Panc1 (cell line): Measurements from ENCODE around the gene CAMTA2. TPM values are rescaled to one million over a fixed set of nuclear protein-coding genes. Genes with fewer than 3 reads are reported as not detected.

Experiments used
- ATAC-seq: fragments of 200-7000 bp; cut with Tn5 transposase; 2 replicates; pipeline ENCODE4 v1.9.1; 2020; ENCODE audit warnings: mild to moderate bottlenecking, moderate library complexity
- BruUV-seq: library from RNA; stranded (reverse); fragments of 400-500 nt; replicated peaks from 2 replicates; lab custom pipeline; 2021; lab: Mats Ljungman, UMichigan
- CTCF ChIA-PET: fragments of 300-600 bp; sonication (Branson Sonifier 250); formaldehyde crosslinking; loops from one replicate; lab custom pipeline; 2022; ENCODE audit warnings: antibody characterized with exemption; lab: Charles Lee
- POLR2A ChIA-PET: fragments of 300-600 bp; sonication (Branson Sonifier 250); formaldehyde crosslinking; loops from one replicate; lab custom pipeline; 2022; ENCODE audit warnings: antibody characterized with exemption; lab: Charles Lee
- DNase-seq: peaks from one replicate; pipeline ENCODE4 v3.0.0-alpha.2; 2010; ENCODE audit warnings: low read depth, low spot score
- H3K27ac ChIP-seq: 2 replicates; pipeline ENCODE4 v1.5.1; 2011; ENCODE audit warnings: mild to moderate bottlenecking, low read length, inconsistent platforms
- H3K27me3 ChIP-seq: fragments of 200-500 bp; sonication (Bioruptor generic); 2 replicates; pipeline ENCODE4 v1.6.0; 2014; ENCODE audit warnings: low read length, inconsistent platforms; ENCODE audit not compliant: control insufficient read depth, insufficient read depth
- H3K36me3 ChIP-seq: fragments of 200-500 bp; sonication (Bioruptor generic); 2 replicates; pipeline ENCODE4 v1.5.1; 2014; ENCODE audit warnings: inconsistent platforms, mild to moderate bottlenecking, low read length, moderate library complexity; ENCODE audit not compliant: control insufficient read depth, insufficient read depth
- H3K4me1 ChIP-seq: 2 replicates; pipeline ENCODE4 v1.5.1; 2011; ENCODE audit warnings: inconsistent platforms, mild to moderate bottlenecking, low read length, moderate library complexity; ENCODE audit not compliant: control insufficient read depth, insufficient read depth
- H3K4me3 ChIP-seq, 2 experiments: 2 replicates each; pipeline ENCODE4 v1.5.1; 2011 to 2012; ENCODE audit warnings: low read depth in 2 of 2, low read length in 2 of 2, mild to moderate bottlenecking in 2 of 2, inconsistent platforms in 1 of 2, moderate library complexity in 1 of 2
- H3K9me3 ChIP-seq: fragments of 200-500 bp; sonication (Bioruptor generic); 2 replicates; pipeline ENCODE4 v1.5.1; 2014; ENCODE audit warnings: low read depth, mild to moderate bottlenecking, inconsistent platforms, low read length, moderate library complexity; ENCODE audit not compliant: control insufficient read depth, insufficient read depth
- POLR2AphosphoS5 ChIP-seq: IDR thresholded peaks from 2 replicates; pipeline ENCODE4 v1.6.1; 2012; ENCODE audit warnings: mild to moderate bottlenecking, low read depth, low read length, moderate library complexity
- SIN3A ChIP-seq: IDR thresholded peaks from 2 replicates; pipeline ENCODE4 v1.6.1; 2012; ENCODE audit warnings: low read depth, mild to moderate bottlenecking, low read length, moderate library complexity, borderline replicate concordance; ENCODE audit not compliant: insufficient read depth
- TCF7L2 ChIP-seq: IDR thresholded peaks from 2 replicates; pipeline ENCODE4 v1.6.1; 2011; ENCODE audit warnings: mild to moderate bottlenecking, low read depth, low read length, inconsistent platforms
- in situ Hi-C: cut with HindIII; loops from 2 replicates; pipeline ENCODE4 v1.10.0; 2016; ENCODE audit warnings: low sequenced_read_pairs, low pct_unique_long_range_greater_than_20kb
- intact Hi-C: fragments of 100-400 bp; cut with micrococcal nuclease; formaldehyde crosslinking; loops from one replicate; pipeline ENCODE4 v1.10.0; 2022; ENCODE audit not compliant: unreplicated experiment
- total RNA-seq: library from RNA; stranded (reverse); gene quantifications from one replicate; pipeline ENCODE4 v1.2.1, GENCODE V29; 2021; ENCODE audit not compliant: unreplicated experiment
- TF ChIP-seq, protein P1 (sequence below), 2 experiments: IDR thresholded peaks; 2 replicates each; pipeline ENCODE4 v1.6.1; 2011 to 2012; ENCODE audit warnings: low read depth in 2 of 2, control low read depth in 1 of 2, low read length in 1 of 2, mild to moderate bottlenecking in 1 of 2, moderate library complexity in 1 of 2; ENCODE audit not compliant: insufficient read depth in 1 of 2
- TF ChIP-seq, protein P2 (sequence below): fragments of 450-650 bp; IDR thresholded peaks from 2 replicates; pipeline ENCODE4 v1.5.1; 2017; ENCODE audit warnings: mild to moderate bottlenecking

The CAMTA2 gene
- total RNA-seq, 1 experiment from 2014 or later, result 22.7 TPM

DNA sequence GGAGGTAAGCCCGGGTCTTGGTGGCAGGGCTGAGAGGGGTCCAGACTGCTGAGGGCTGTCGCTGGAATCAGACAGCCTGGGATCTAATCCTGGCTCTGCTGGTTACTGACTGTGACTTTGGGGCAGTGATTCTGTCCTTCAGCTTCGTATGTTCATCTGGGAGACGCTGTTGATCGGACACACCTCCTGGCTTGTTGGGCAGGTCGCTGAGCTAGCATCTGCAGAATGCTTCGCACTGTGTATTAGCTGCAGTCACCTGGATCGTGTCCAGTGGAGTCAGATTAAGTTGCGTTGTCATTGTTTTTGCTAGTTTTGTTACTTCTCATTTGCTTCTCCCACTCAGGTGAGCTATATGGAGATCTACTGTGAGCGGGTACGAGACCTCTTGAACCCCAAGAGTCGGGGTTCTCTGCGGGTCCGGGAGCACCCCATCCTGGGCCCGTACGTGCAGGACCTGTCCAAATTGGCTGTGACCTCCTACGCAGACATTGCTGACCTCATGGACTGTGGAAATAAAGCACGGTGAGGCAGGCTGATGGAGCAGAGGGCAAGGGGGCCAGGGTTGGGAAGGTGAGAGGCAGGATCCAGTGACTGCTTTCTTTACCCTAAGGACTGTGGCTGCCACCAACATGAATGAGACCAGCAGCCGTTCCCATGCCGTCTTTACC is 14.8 kb upstream of the CAMTA2 start:
- no peaks in the 10 kb centered on the region for H3K9me3 ChIP-seq

DNA sequence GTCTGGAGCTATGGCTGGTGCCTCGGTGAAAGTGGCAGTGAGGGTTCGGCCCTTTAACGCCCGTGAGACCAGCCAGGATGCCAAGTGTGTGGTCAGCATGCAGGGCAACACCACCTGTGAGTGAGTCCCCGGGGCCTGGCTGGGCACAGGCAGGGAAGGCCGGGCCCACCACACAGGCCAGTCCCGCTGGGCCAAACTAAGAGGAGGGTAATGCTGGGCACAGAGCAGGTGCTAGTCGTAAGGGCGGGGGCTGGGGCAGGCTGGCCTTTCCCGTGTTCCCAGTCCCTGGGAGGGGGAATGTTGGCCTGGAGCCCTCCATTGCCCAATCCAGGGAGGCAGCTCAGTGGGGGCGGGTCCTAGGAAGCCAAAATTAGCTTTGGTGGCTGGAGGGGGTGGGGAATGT is 12.8 kb upstream of the CAMTA2 start:
- ChIA-PET POLR2A (no interaction called here), CTCF (no interaction called here)
- Histone ChIP-seq H3K27me3 (no peaks in the 10 kb centered on the region), H3K9me3 (no peaks in the 10 kb centered on the region), H3K27ac (no peak overlapping the region), H3K4me3 (no peak overlapping the region), H3K36me3 (peaks cover 8% of the 10 kb centered on the region), H3K4me1 (no peaks in the 10 kb centered on the region)
- no peak for ATAC-seq
- BruUV-seq, result no TSS peak
- TF ChIP-seq POLR2AphosphoS5 (no peak), TCF7L2 (no peak), SIN3A (no peak)
- TF ChIP-seq, protein P1, sequence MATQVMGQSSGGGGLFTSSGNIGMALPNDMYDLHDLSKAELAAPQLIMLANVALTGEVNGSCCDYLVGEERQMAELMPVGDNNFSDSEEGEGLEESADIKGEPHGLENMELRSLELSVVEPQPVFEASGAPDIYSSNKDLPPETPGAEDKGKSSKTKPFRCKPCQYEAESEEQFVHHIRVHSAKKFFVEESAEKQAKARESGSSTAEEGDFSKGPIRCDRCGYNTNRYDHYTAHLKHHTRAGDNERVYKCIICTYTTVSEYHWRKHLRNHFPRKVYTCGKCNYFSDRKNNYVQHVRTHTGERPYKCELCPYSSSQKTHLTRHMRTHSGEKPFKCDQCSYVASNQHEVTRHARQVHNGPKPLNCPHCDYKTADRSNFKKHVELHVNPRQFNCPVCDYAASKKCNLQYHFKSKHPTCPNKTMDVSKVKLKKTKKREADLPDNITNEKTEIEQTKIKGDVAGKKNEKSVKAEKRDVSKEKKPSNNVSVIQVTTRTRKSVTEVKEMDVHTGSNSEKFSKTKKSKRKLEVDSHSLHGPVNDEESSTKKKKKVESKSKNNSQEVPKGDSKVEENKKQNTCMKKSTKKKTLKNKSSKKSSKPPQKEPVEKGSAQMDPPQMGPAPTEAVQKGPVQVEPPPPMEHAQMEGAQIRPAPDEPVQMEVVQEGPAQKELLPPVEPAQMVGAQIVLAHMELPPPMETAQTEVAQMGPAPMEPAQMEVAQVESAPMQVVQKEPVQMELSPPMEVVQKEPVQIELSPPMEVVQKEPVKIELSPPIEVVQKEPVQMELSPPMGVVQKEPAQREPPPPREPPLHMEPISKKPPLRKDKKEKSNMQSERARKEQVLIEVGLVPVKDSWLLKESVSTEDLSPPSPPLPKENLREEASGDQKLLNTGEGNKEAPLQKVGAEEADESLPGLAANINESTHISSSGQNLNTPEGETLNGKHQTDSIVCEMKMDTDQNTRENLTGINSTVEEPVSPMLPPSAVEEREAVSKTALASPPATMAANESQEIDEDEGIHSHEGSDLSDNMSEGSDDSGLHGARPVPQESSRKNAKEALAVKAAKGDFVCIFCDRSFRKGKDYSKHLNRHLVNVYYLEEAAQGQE (IDR thresholded peaks at IDR 0.05; ENCODE audit: insufficient read depth in 1 of 2, low read depth in 2 of 2, low read length in 1 of 2), result no peak
- TF ChIP-seq, protein P2, sequence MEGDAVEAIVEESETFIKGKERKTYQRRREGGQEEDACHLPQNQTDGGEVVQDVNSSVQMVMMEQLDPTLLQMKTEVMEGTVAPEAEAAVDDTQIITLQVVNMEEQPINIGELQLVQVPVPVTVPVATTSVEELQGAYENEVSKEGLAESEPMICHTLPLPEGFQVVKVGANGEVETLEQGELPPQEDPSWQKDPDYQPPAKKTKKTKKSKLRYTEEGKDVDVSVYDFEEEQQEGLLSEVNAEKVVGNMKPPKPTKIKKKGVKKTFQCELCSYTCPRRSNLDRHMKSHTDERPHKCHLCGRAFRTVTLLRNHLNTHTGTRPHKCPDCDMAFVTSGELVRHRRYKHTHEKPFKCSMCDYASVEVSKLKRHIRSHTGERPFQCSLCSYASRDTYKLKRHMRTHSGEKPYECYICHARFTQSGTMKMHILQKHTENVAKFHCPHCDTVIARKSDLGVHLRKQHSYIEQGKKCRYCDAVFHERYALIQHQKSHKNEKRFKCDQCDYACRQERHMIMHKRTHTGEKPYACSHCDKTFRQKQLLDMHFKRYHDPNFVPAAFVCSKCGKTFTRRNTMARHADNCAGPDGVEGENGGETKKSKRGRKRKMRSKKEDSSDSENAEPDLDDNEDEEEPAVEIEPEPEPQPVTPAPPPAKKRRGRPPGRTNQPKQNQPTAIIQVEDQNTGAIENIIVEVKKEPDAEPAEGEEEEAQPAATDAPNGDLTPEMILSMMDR, result no peak
- DNase-seq, result no peak
- intact Hi-C loops, result no loop called here
- in situ Hi-C loops, result no loop called here

More for the DNA sequence above, 14.8 kb upstream of the CAMTA2 start:
- ATAC-seq, result no peak
- CTCF ChIA-PET, result no interaction called here
- DNase-seq, result no peak
- Histone ChIP-seq H3K4me3 (no peak overlapping the region), H3K4me1 (no peaks in the 10 kb centered on the region), H3K27ac (no peak overlapping the region), H3K27me3 (no peaks in the 10 kb centered on the region), H3K36me3 (peaks cover 8% of the 10 kb centered on the region)
- intact Hi-C loops (no loop called here), in situ Hi-C loops (no loop called here)
- no peak for TF ChIP-seq POLR2AphosphoS5
- TF ChIP-seq, protein P2, result no peak
- TF ChIP-seq SIN3A, result no peak
- TF ChIP-seq, protein P1 (IDR thresholded peaks at IDR 0.05; ENCODE audit: insufficient read depth in 1 of 2, low read depth in 2 of 2, low read length in 1 of 2), result no peak
- no peak for TF ChIP-seq TCF7L2
- BruUV-seq, result no TSS peak
- POLR2A ChIA-PET, result interaction anchor here (0.6 kb wide), 1 partner anchor 17 kb away, joined by 3 read pairs; no protein-coding TSS in a partner anchor
